ENCODE results near the gene IQCM. TPM values are rescaled to one million over a fixed set of nuclear protein-coding genes. Genes with fewer than 3 reads are reported as not detected.

The IQCM gene
- 1 to 10 TPM in 1 of 8 experiments, under 1 TPM in 4, not detected in 3; 0.16 to 1.8 (median 0.31) TPM for total RNA-seq

GRCh38 chr4:149815743-149816142 lies at the start of gene IQCM:
Gene IQCM, minus strand, starts transcription at chr4:149815843. Its CDS starts 73,152 bp downstream, at chr4:149742691.
- WGBS, 10 experiments: 0 to 100% (median 89%) methylated on average over 1 of the region's 1 CpG; no CpG with 5 or more reads in 4 of the 10 experiments
- no peak within 1 kb of the TSS for H3K4me3 ChIP-seq
- no peaks in the 10 kb centered on the region for H3K4me1 ChIP-seq (replicated peaks in 1 of 2)
- ATAC-seq (replicated peaks in 6 of 8): no peak
- H3K27ac ChIP-seq: no peak within 1 kb of the TSS
- in situ Hi-C loops (cut with MboI; ENCODE audit: low pct_unique_long_range_greater_than_20kb in 2 of 9, low sequenced_read_pairs in 9 of 9, unreplicated experiment in 9 of 9): no loop called here

DNA sequence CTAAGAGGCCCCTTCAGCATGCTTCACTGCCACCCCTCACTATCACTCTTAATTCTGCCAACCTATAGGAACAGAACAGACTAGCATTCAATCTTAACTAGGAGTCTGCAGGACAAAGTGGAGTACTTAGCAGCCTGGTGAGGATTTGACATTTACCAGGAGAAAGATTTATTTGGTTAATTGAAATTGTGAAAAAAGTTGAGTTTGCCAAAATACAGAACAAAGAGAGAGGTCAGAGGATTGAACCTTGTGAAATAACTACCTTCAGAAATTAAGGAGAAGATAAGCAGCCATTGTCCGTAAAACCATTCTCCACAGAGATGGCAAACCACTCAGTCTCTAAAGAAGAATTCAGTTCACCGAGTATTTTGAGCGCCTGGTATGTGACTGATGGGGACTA lies 41.8 kb upstream of the IQCM start:
- H3K27ac ChIP-seq: no peak overlapping the region
- H3K4me1 ChIP-seq (replicated peaks in 1 of 2): no peaks in the 10 kb centered on the region
- 27 to 100% (median 83%) methylated on average over 1 to 3 of the region's 3 CpGs; no CpG with 5 or more reads in 1 of the 10 experiments for WGBS, 10 experiments
- ATAC-seq (replicated peaks in 6 of 8): no peak
- H3K4me3 ChIP-seq: no peak overlapping the region
- in situ Hi-C loops (cut with MboI; ENCODE audit: low pct_unique_long_range_greater_than_20kb in 2 of 9, low sequenced_read_pairs in 9 of 9, unreplicated experiment in 9 of 9): no loop called here

DNA sequence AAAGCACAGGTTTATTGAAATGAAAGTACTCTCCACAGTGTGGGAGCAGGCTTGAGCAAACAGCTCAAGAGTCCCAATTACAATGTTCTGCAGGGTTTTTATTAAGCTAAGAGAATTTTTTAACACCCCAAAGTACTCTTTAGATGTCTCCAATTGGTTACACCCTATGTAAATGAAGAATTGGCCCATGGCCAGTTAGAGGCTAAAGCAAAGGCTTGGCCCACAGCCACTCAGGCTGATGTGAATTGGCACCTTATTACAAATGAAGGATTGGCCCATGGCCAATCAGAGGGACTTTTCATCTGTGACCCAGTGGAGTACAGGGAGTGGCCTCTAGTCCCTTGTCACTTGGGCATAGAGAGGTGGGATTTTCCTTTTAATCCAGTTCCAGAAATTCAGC lies 30.1 kb upstream of the IQCM start:
- H3K4me1 ChIP-seq (replicated peaks in 1 of 2): no peaks in the 10 kb centered on the region

GRCh38 chr4:149841686-149842085 lies 26.0 kb upstream of the IQCM start:
- WGBS, 10 experiments: 43 to 100% (median 94%) methylated on average over 1 of the region's 1 CpG; no CpG with 5 or more reads in 2 of the 10 experiments
- no peak overlapping the region for H3K27ac ChIP-seq
- no peaks in the 10 kb centered on the region for H3K4me1 ChIP-seq (replicated peaks in 1 of 2)
- in situ Hi-C loops (cut with MboI; ENCODE audit: low pct_unique_long_range_greater_than_20kb in 2 of 9, low sequenced_read_pairs in 9 of 9, unreplicated experiment in 9 of 9): no loop called here
- ATAC-seq (replicated peaks in 6 of 8): no peak
- no peak overlapping the region for H3K4me3 ChIP-seq

More for the DNA sequence above, 30.1 kb upstream of the IQCM start:
- in situ Hi-C loops (cut with MboI; ENCODE audit: low pct_unique_long_range_greater_than_20kb in 2 of 9, low sequenced_read_pairs in 9 of 9, unreplicated experiment in 9 of 9): no loop called here
- H3K27ac ChIP-seq: no peak overlapping the region
- H3K4me3 ChIP-seq: no peak overlapping the region
- ATAC-seq (replicated peaks in 6 of 8): peak in 3 of 8 experiments; percentile 55 to 78 (median 71)

DNA sequence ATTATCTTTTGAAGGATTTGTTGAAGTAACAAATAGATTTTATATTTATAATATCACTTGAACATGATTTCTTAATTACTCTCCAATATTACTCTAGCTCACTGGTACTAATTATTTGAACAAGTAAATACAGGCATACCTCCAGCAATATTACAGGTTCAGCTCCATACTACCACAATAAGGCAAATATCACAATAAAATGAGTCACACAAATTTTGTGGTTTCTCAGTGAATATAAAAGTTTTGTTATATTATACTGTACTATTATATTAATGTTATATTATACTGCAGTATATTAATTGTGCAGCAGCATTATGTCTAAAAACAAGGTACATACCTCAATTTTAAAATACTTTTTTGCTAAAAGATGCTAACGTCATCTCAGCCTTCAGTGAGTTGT lies 22.4 kb upstream of the IQCM start:
- ATAC-seq (replicated peaks in 6 of 8): no peak
- Histone ChIP-seq H3K4me3 (no peak overlapping the region), H3K27ac (no peak overlapping the region), H3K4me1 (replicated peaks in 1 of 2) (no peaks in the 10 kb centered on the region)
- in situ Hi-C loops (cut with MboI; ENCODE audit: low pct_unique_long_range_greater_than_20kb in 2 of 9, low sequenced_read_pairs in 9 of 9, unreplicated experiment in 9 of 9): no loop called here
- 100% methylated on average over 1 of the region's 1 CpG; no CpG with 5 or more reads in 4 of the 10 experiments for WGBS, 10 experiments

GRCh38 chr4:149836546-149836945 lies 20.9 kb upstream of the IQCM start:
- WGBS, 10 experiments: 0 to 100% (median 79%) methylated on average over 1 to 3 of the region's 3 CpGs; no CpG with 5 or more reads in 2 of the 10 experiments
- Histone ChIP-seq H3K27ac (no peak overlapping the region), H3K4me3 (no peak overlapping the region), H3K4me1 (replicated peaks in 1 of 2) (no peaks in the 10 kb centered on the region)
- in situ Hi-C loops (cut with MboI; ENCODE audit: low pct_unique_long_range_greater_than_20kb in 2 of 9, low sequenced_read_pairs in 9 of 9, unreplicated experiment in 9 of 9): no loop called here
- peak in 2 of 8 experiments; percentile 36 to 39 for ATAC-seq (replicated peaks in 6 of 8)

- Histone ChIP-seq H3K27ac (no peak overlapping the region), H3K4me3 (no peak overlapping the region)
These were observed 19.6 kb upstream of the IQCM start for GRCh38 chr4:149835280-149835679.

GRCh38 chr4:149831656-149832208 lies 16.1 kb upstream of the IQCM start:
- Histone ChIP-seq H3K4me1 (replicated peaks in 1 of 2) (no peaks in the 10 kb centered on the region), H3K27ac (no peak overlapping the region), H3K4me3 (no peak overlapping the region)
- no peak for ATAC-seq (replicated peaks in 6 of 8)
- in situ Hi-C loops (cut with MboI; ENCODE audit: low pct_unique_long_range_greater_than_20kb in 2 of 9, low sequenced_read_pairs in 9 of 9, unreplicated experiment in 9 of 9): no loop called here

More at GRCh38 chr4:149835280-149835679, 19.6 kb upstream of the IQCM start:
- H3K4me1 ChIP-seq (replicated peaks in 1 of 2): no peaks in the 10 kb centered on the region
- in situ Hi-C loops (cut with MboI; ENCODE audit: low pct_unique_long_range_greater_than_20kb in 2 of 9, low sequenced_read_pairs in 9 of 9, unreplicated experiment in 9 of 9): no loop called here
- no peak for ATAC-seq (replicated peaks in 6 of 8)
- WGBS, 10 experiments: no CpG with 5 or more reads among the region's 15 CpGs

- 83 to 100% (median 94%) methylated on average over 1 to 3 of the region's 3 CpGs for WGBS, 10 experiments
- in situ Hi-C loops (cut with MboI; ENCODE audit: low pct_unique_long_range_greater_than_20kb in 2 of 9, low sequenced_read_pairs in 9 of 9, unreplicated experiment in 9 of 9): no loop called here
- no peak overlapping the region for H3K27ac ChIP-seq
- H3K4me3 ChIP-seq: no peak overlapping the region
- no peak for ATAC-seq (replicated peaks in 6 of 8)
- no peaks in the 10 kb centered on the region for H3K4me1 ChIP-seq (replicated peaks in 1 of 2)
These were observed 15.2 kb upstream of the IQCM start for GRCh38 chr4:149830823-149831222.

DNA sequence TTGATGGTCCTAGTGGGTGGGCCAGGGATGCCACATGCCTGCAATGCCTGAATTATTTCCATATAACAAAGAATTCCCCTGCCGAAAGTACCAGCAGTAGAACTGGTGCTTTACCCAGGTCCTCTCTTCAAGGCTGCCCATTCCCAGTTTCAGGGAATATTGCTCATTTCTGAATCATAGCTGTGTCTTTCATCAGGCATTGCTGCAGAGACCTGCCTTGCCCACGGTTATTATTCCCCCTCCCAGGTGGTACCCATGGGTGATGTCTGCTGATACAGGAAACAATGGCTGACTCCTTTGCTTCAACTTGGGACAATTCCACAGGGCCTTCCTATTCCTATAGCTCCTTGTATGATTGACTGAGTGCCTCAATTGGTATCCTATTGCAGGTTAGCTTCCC lies 9.7 kb upstream of the IQCM start:
- 60 to 100% (median 100%) methylated on average over 1 of the region's 2 CpGs; no CpG with 5 or more reads in 5 of the 10 experiments for WGBS, 10 experiments
- ATAC-seq (replicated peaks in 6 of 8): no peak

GRCh38 chr4:149823769-149824221 lies 8.2 kb upstream of the IQCM start:
- no peak overlapping the region for H3K27ac ChIP-seq
- H3K4me1 ChIP-seq (replicated peaks in 1 of 2): no peaks in the 10 kb centered on the region
- WGBS, 10 experiments: 3 to 90% (median 55%) methylated on average over 1 to 4 of the region's 4 CpGs
- in situ Hi-C loops (cut with MboI; ENCODE audit: low pct_unique_long_range_greater_than_20kb in 2 of 9, low sequenced_read_pairs in 9 of 9, unreplicated experiment in 9 of 9): no loop called here
- ATAC-seq (replicated peaks in 6 of 8): peak in 6 of 8 experiments; percentile 48 to 95 (median 80)
- no peak overlapping the region for H3K4me3 ChIP-seq

More for the DNA sequence above, 9.7 kb upstream of the IQCM start:
- H3K4me1 ChIP-seq (replicated peaks in 1 of 2): no peaks in the 10 kb centered on the region
- H3K27ac ChIP-seq: no peak overlapping the region
- no peak overlapping the region for H3K4me3 ChIP-seq
- in situ Hi-C loops (cut with MboI; ENCODE audit: low pct_unique_long_range_greater_than_20kb in 2 of 9, low sequenced_read_pairs in 9 of 9, unreplicated experiment in 9 of 9): no loop called here

GRCh38 chr4:149801416-149801815 lies 14.2 kb downstream of the IQCM start:
- no peak overlapping the region for H3K27ac ChIP-seq
- 0 to 100% (median 59%) methylated on average over 1 to 2 of the region's 2 CpGs for WGBS, 10 experiments
- no peak for ATAC-seq (replicated peaks in 6 of 8)
- H3K4me1 ChIP-seq (replicated peaks in 1 of 2): no peaks in the 10 kb centered on the region
- in situ Hi-C loops (cut with MboI; ENCODE audit: low pct_unique_long_range_greater_than_20kb in 2 of 9, low sequenced_read_pairs in 9 of 9, unreplicated experiment in 9 of 9): no loop called here
- H3K4me3 ChIP-seq: no peak overlapping the region

DNA sequence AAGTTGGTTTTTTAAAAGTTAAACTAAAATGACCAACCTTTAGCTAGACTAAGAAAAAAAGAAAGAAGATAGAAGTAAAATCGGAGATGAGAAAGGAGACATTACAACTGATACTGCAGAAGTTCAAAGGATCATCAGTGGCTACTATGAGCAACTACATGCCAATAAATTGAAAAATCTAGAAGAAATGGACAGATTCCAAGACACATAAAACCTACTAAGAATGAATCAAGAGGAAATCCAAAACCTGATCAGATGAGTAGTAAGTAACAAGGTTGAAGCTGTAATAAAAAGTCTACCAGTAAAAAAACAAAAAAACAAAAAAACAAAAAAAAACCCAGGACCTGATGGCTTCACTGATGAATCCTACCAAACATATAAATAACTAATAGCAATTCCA lies 16.1 kb downstream of the IQCM start:
- ATAC-seq (replicated peaks in 6 of 8): no peak
- Histone ChIP-seq H3K4me3 (no peak overlapping the region), H3K4me1 (replicated peaks in 1 of 2) (no peaks in the 10 kb centered on the region), H3K27ac (no peak overlapping the region)
- in situ Hi-C loops (cut with MboI; ENCODE audit: low pct_unique_long_range_greater_than_20kb in 2 of 9, low sequenced_read_pairs in 9 of 9, unreplicated experiment in 9 of 9): no loop called here
- 71 to 100% (median 97%) methylated on average over 1 of the region's 1 CpG for WGBS, 10 experiments

- no peaks in the 10 kb centered on the region for H3K4me1 ChIP-seq (replicated peaks in 1 of 2)
- H3K27ac ChIP-seq: no peak overlapping the region
- ATAC-seq (replicated peaks in 6 of 8): no peak
- in situ Hi-C loops (cut with MboI; ENCODE audit: low pct_unique_long_range_greater_than_20kb in 2 of 9, low sequenced_read_pairs in 9 of 9, unreplicated experiment in 9 of 9): no loop called here
- no peak overlapping the region for H3K4me3 ChIP-seq
These were observed 19.3 kb downstream of the IQCM start for GRCh38 chr4:149796381-149796780.

Measured in motor neuron (in vitro differentiated cells).